ENCODE data around the gene EHD2.
"Not testable (repeated sequence)": the region's sequence is repeated elsewhere in the genome, so short reads cannot be mapped to it uniquely, and the experiment has no call there.

The EHD2 gene

GRCh38 chr19:47716270-47716937, 3.2 kb downstream of the EHD2 start:
- no peak for DNase-seq (ENCODE audit: low read depth)

- DNase-seq (ENCODE audit: low read depth): not testable (repeated sequence)
Measured at GRCh38 chr19:47718415-47719046, 5.3 kb downstream of the EHD2 start.

- peak; percentile 98 for DNase-seq (ENCODE audit: low read depth)
Measured at GRCh38 chr19:47719047-47719859, 6.0 kb downstream of the EHD2 start.

DNA sequence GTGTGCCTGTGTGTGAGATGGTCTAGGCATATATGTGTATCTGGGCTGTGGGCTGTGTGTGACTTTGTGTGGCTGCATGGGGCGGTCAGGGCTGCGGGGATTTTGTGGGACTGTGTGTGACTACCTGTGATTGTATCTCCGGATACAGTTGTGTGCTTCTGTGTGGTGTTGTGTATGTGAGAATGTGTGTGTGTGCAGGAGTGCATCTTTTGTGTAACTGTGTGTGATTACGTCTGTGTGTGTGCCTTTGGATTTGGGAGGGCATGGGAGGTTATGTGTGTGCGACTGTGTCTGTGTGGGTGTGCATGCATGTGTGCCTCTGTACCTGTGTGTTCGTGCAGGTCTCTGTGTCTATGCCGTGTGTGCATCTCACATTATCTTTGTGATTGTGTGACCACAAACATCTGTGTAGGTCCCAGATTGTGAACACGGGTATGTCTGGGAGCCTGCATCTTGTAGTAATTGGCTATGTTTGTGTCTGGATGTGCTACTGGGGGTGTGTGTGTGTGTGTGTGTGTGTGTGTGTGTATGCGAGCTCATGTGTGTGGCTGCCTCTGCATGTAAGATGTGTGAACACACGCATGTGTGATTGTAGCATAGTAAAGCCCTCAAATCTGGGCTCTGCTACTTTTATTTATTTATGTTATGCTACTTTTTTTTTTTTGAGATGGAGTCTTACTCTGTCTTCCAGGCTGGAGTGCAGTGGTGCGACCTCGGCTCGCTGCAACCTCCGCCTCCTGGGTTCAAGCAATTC, 7.6 kb downstream of the EHD2 start:
- DNase-seq (ENCODE audit: low read depth): no peak

DNA sequence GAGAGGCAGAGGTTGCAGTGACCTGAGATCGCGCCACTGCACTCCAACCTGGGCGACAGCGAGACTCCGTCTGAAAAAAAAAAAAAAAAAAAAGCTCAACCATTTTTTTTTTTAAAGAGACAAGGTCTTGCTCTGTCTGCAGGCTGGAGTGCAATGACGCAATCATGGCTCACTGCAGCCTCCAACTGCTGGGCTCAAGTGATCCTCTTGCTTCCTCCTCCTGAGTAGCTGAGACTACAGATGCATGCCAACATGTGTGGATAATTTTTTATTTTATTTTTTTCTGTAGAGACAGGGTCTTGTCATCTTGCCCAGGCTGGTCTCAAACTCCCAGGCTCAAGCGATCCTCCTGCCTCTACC, 10.3 kb downstream of the EHD2 start:
- peak; percentile 87 for DNase-seq (ENCODE audit: low read depth)

DNA sequence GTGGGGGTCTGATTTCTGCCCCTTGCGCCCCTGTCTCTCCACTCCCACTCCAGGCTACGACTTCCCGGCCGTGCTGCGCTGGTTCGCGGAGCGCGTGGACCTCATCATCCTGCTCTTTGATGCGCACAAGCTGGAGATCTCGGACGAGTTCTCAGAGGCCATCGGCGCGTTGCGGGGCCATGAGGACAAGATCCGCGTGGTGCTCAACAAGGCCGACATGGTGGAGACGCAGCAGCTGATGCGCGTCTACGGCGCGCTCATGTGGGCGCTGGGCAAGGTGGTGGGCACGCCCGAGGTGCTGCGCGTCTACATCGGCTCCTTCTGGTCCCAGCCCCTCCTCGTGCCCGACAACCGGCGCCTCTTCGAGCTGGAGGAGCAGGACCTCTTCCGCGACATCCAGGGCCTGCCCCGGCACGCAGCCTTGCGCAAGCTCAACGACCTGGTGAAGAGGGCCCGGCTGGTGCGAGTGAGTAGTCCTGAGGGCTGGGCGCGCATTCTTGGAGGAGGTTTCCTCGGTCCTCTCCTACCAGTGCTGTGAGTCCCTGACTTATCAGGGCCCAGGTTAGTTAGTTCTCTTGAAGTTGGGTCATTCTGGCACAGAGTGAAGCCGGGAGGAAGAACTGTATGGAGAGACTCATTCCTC, 12.7 kb downstream of the EHD2 start:
- no peak for DNase-seq (ENCODE audit: low read depth)

GRCh38 chr19:47726467-47726866, 13.2 kb downstream of the EHD2 start:
- DNase-seq (ENCODE audit: low read depth): peak; percentile 42

- DNase-seq (ENCODE audit: low read depth): not testable (repeated sequence)
Measured at GRCh38 chr19:47728295-47728694, 15.1 kb downstream of the EHD2 start.

DNA sequence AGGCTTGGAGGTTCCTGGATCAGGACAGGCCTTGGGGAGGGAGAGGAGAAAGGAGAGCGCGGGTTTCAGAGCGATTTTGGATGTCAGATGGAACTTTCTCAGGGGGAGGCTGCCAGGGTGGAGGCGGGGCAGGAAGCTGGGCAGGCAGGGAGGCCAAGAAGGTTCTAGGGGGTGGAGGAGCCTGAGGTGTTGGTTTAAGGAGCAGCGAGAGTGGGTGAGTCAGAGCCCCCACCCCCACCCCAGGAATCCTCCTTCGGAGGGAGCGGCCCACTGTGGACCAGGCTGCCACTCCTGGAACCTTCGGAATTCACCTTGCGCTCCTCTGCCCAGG, 16.2 kb downstream of the EHD2 start:
- peak; percentile 69 for DNase-seq (ENCODE audit: low read depth)

DNA sequence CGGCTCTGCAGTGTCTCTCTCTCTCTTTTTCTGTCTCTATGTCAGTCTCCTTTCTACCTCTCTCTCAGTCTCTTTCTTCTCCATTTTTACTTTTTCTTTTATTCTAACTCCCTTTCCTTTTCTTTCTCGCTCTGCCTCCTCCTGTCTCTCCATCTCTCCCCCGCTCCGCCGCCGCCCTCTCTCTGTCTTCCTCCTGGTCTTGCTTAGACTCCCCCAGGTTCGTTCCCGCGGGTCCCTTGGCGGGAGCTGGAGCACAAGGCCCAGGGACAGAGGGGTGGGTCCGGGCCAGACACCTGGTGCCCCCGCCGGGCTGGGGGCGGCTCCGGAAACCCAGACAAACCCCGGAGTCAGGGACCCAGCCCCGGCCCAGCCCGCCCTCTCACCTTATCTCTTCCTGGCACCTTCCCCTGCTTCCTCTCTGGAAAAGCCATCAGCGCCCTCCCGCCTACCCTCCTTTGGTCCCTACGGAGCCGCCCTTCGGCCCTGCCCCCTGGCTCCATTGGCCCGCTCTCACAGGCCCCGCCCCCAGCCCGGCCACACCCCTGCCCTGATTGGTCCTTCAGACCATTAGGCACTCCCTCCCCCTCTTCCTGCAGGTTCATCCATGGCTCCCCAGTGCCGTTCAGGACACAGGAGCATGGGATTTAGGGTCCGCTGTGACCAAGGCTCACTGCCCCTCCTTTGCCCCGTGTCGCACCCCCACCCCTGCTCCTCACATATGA, 16.7 kb downstream of the EHD2 start:
- no peak for DNase-seq (ENCODE audit: low read depth)

DNA sequence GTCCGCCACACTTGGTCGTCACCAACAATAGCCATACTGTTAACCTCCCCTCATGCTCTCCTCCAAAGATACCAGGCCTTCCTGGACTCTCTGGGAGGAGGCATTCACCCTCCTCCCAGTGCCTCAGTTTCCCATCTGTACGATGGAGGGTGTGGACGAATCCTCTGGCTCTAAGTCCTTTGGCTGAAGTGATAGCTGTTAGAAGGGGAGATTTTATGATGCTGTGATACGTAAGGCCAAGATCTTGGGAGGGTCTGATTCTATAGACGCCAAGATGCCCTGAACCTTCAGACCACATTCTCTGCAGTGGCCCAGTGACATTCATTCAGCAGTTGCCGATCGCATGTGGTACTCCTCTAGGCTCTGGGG, 17.3 kb downstream of the EHD2 start:
- DNase-seq (ENCODE audit: low read depth): no peak

DNA sequence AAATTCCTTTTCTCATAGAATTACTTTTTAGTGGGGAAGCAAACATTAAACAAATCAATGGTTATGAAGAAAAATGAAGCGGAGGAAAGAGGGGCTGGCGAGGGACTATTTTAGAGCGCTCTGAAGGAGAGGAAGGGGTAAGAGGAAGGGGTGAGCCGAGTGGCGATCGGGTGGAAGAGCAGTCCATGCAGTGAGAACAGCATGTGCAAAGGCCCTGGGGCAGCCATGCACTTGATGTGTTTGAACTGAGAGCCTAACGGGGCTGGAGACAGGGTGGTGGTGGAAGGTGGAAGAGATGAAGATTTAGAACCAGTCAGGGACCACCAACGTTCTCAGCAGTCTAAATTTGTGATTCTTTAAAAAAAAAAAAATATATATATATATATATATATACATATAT, 17.7 kb downstream of the EHD2 start:
- no peak for DNase-seq (ENCODE audit: low read depth)

- no peak for DNase-seq (ENCODE audit: low read depth)
Measured at GRCh38 chr19:47735131-47735530, 21.9 kb downstream of the EHD2 start.

- DNase-seq (ENCODE audit: low read depth): no peak
Measured at GRCh38 chr19:47740866-47741519, 27.8 kb downstream of the EHD2 start.

DNA sequence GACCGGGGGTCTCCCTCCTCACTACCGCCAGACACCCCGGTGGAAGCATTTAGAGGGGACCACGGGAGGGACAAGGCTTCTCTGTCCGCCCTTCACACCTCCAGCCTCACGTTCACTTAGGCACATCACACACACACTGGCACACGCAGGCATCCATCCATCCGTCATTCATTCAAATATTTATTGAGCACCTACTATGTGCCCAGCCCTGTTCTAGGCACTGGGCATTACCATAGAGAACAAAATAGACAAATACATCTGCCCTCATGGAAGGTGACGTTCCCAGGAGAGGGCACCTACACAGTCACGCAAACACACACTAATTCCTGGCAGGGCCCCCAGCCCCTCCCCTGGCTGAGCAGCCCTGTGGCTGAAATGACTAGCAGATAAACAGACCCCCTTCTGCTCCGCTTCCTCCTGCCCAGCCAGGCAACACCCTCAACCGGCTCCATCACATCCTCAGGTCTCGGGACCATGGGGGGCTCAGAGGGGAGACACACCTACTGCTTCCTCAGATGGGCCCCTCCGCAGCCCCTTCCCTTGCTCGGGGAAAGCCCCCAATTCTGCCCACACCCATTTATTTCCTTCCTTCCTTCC, 28.4 kb downstream of the EHD2 start:
- no peak for DNase-seq (ENCODE audit: low read depth)

- DNase-seq (ENCODE audit: low read depth): no peak
Measured at GRCh38 chr19:47742634-47743033, 29.4 kb downstream of the EHD2 start.

- DNase-seq (ENCODE audit: low read depth): peak; percentile 96
Measured at GRCh38 chr19:47745010-47745901, 32.0 kb downstream of the EHD2 start, which contains the start of gene NOP53. TSS of gene NOP53 (plus strand) at chr19:47745546. CDS start at chr19:47745560, 14 bp downstream.

DNA sequence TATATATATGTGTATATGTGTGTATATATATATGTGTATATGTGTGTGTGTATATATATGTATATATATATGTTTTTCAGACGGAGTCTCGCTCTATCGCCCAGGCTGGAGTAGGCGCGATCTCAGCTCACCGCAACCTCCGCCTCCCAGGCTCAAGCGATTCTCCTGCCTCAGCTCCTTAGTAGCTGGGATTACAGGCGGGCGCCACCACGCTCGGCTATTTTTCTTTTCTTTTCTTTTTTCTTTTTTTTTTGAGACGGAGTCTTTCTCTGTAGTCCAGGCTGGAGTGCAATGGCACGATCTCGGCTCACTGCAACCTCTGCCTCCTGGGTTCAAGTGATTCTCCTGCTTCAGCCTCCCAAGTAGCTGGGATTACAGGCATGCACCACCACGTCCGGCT, 32.9 kb downstream of the EHD2 start:
- not testable (repeated sequence) for DNase-seq (ENCODE audit: low read depth)

DNA sequence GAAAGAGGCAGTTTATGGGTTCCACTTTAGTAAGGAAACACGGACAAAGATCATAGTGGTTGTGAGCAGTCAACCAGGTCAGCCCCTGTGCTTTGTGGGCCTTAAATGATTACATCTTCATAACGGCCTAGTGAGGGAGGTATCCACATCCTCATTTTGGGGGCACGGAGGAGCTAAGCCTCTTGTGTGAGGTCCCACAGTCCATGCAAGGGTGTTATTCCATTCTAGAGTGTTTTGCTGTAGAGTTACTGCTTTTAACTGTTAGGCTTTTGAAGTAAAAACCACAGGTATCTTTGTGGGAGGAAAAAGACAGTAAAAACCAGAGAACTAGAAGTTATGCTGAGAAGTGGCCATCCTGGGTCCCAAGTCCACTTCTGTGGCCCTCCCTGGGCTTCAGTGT, 36.1 kb downstream of the EHD2 start:
- no peak for DNase-seq (ENCODE audit: low read depth)

All from fibroblast of the conjunctiva (primary cell).